Fibroblast of villous mesenchyme (primary cell): Measurements from ENCODE around the gene VEGFC. TPM values are rescaled to one million over a fixed set of nuclear protein-coding genes. Genes with fewer than 3 reads are reported as not detected.

Source experiments
- DNase-seq: peaks from one replicate; pipeline ENCODE4 v3.0.0-alpha.2; 2010; ENCODE audit warnings: low read depth
- H3K4me3 ChIP-seq: 2 replicates; pipeline ENCODE4 v1.5.1; 2011; ENCODE audit warnings: low read depth, mild to moderate bottlenecking, low read length
- CTCF ChIP-seq: IDR thresholded peaks from 2 replicates; pipeline ENCODE4 v1.5.1; 2012; ENCODE audit warnings: low read depth, mild to moderate bottlenecking, low read length; ENCODE audit not compliant: insufficient read depth
- total RNA-seq: library from RNA; depleted of rRNA; stranded (reverse); fragments of >200 nt; gene quantifications from 2 replicates; pipeline ENCODE4 v1.2.3, GENCODE V29; 2012

The VEGFC gene
- total RNA-seq, 1 donor: 77.3 TPM

GRCh38 chr4:176656108-176656507, 136.6 kb downstream of the VEGFC start:
- TF ChIP-seq CTCF: no peak
- DNase-seq: peak; percentile 63
- H3K4me3 ChIP-seq: no peak overlapping the region

GRCh38 chr4:176654565-176655216, 138.0 kb downstream of the VEGFC start:
- no peak for DNase-seq
- H3K4me3 ChIP-seq: no peak overlapping the region
- no peak for TF ChIP-seq CTCF

- no peak for TF ChIP-seq CTCF
- no peak overlapping the region for H3K4me3 ChIP-seq
- peak; percentile 44 for DNase-seq
Observed at GRCh38 chr4:176653401-176654220, 139.1 kb downstream of the VEGFC start.

GRCh38 chr4:176646311-176646710, 146.4 kb downstream of the VEGFC start:
- H3K4me3 ChIP-seq: peak overlapping the region; percentile 21
- TF ChIP-seq CTCF: no peak
- no peak for DNase-seq

GRCh38 chr4:176645246-176645960, 147.3 kb downstream of the VEGFC start:
- no peak for TF ChIP-seq CTCF
- DNase-seq: no peak
- H3K4me3 ChIP-seq: no peak overlapping the region

GRCh38 chr4:176642472-176642871, 150.2 kb downstream of the VEGFC start:
- H3K4me3 ChIP-seq: no peak overlapping the region
- no peak for TF ChIP-seq CTCF

More at GRCh38 chr4:176642472-176642871, 150.2 kb downstream of the VEGFC start:
- DNase-seq: no peak
